ENCODE measurements around the gene CIAO2B. TPM values are rescaled to one million over a fixed set of nuclear protein-coding genes. Genes with fewer than 3 reads are reported as not detected.
"Not testable (repeated sequence)": the region's sequence is repeated elsewhere in the genome, so short reads cannot be mapped to it uniquely, and the experiment has no call there.

Gene CIAO2B
- total and polyA plus RNA-seq, 3 donors from 2014 or later = 113 to 179 (median 145) TPM

- 65 to 73% methylated on average over 13 of the region's 13 CpGs for WGBS, 2 donors
These were observed 42.5 kb upstream of the CIAO2B start for GRCh38 chr16:66976746-66977145.

GRCh38 chr16:66975302-66975893 lies 41.2 kb upstream of the CIAO2B start:
- Histone ChIP-seq H3K36me3 (ENCODE audit: low read depth, missing control alignments) (no peaks in the 10 kb centered on the region), H3K27me3 (no peaks in the 10 kb centered on the region), H3K4me3 (no peak overlapping the region), H3K9me3 (no peaks in the 10 kb centered on the region), H3K27ac (no peak overlapping the region), H3K4me1 (peaks cover 6% of the 10 kb centered on the region)
- no peak for TF ChIP-seq CTCF (IDR thresholded peaks at IDR 0.05)
- intact Hi-C loops (cut with DNase I; ENCODE audit: low total_unique reads) = loop anchor here (5.0 kb wide), 1 partner anchor 182 kb away; the partner anchor contains the start of genes FBXL8 and TRADD
- 82 to 84% methylated on average over 14 of the region's 14 CpGs for WGBS, 2 donors
- no peak for DNase-seq

More at GRCh38 chr16:66976746-66977145, 42.5 kb upstream of the CIAO2B start:
- DNase-seq = no peak
- no peaks in the 10 kb centered on the region for H3K9me3 ChIP-seq
- intact Hi-C loops (cut with DNase I; ENCODE audit: low total_unique reads) = loop anchor here (5.0 kb wide), 1 partner anchor 181 kb away; the partner anchor contains the start of genes FBXL8 and TRADD
- no peak overlapping the region for H3K4me3 ChIP-seq
- no peaks in the 10 kb centered on the region for H3K36me3 ChIP-seq (ENCODE audit: low read depth, missing control alignments)
- no peak overlapping the region for H3K27ac ChIP-seq
- peaks cover 6% of the 10 kb centered on the region for H3K4me1 ChIP-seq
- no peaks in the 10 kb centered on the region for H3K27me3 ChIP-seq
- no peak for TF ChIP-seq POLR2A (IDR thresholded peaks at IDR 0.05)
- no peak for TF ChIP-seq CTCF (IDR thresholded peaks at IDR 0.05)

GRCh38 chr16:66974932-66975246 lies 40.7 kb upstream of the CIAO2B start:
- peak overlapping the region in 1 of 2 donors; percentile 29 for H3K4me3 ChIP-seq
- not testable (repeated sequence) for H3K27ac ChIP-seq; H3K27me3 ChIP-seq; H3K9me3 ChIP-seq; H3K4me1 ChIP-seq; H3K36me3 ChIP-seq (ENCODE audit: low read depth, missing control alignments)
- intact Hi-C loops (cut with DNase I; ENCODE audit: low total_unique reads) = loop anchor here (5.0 kb wide), 1 partner anchor 182 kb away; the partner anchor contains the start of genes FBXL8 and TRADD
- WGBS, 2 donors = 47 to 48% methylated on average over 11 of the region's 11 CpGs
- peak; percentile 55 for DNase-seq

GRCh38 chr16:66974156-66974931 lies 40.1 kb upstream of the CIAO2B start:
- DNase-seq; H3K4me1 ChIP-seq; H3K27ac ChIP-seq; H3K27me3 ChIP-seq; H3K9me3 ChIP-seq; intact Hi-C loops (cut with DNase I; ENCODE audit: low total_unique reads); H3K36me3 ChIP-seq (ENCODE audit: low read depth, missing control alignments): not testable (repeated sequence)
- H3K4me3 ChIP-seq = peak overlapping the region in 1 of 2 donors; percentile 29
- 69 to 76% methylated on average over 7 to 22 of the region's 32 CpGs for WGBS, 2 donors

- no peak for TF ChIP-seq CTCF (IDR thresholded peaks at IDR 0.05)
- no peak for TF ChIP-seq POLR2A (IDR thresholded peaks at IDR 0.05)
- no peak overlapping the region for H3K27ac ChIP-seq
- H3K36me3 ChIP-seq (ENCODE audit: low read depth, missing control alignments) = no peaks in the 10 kb centered on the region
- WGBS, 2 donors = 43 to 84% methylated on average over 5 to 6 of the region's 6 CpGs
- H3K4me1 ChIP-seq = peaks cover under 1% of the 10 kb centered on the region
- intact Hi-C loops (cut with DNase I; ENCODE audit: low total_unique reads) = no loop called here
- DNase-seq = no peak
- H3K27me3 ChIP-seq = no peaks in the 10 kb centered on the region
- no peaks in the 10 kb centered on the region for H3K9me3 ChIP-seq
- H3K4me3 ChIP-seq = peak overlapping the region in 1 of 2 donors; percentile 29
These were observed 39.5 kb upstream of the CIAO2B start for GRCh38 chr16:66973716-66974115.

Measured in testis (tissue), 3 donors.